ENCODE results near the gene SPRR3. TPM values are rescaled to one million over a fixed set of nuclear protein-coding genes. Genes with fewer than 3 reads are reported as not detected.
"Not testable (repeated sequence)": the region's sequence is repeated elsewhere in the genome, so short reads cannot be mapped to it uniquely, and the experiment has no call there.

SPRR3 gene
- total RNA-seq, 4 donors from 2014 or later = not detected

- H3K27ac ChIP-seq = no peak overlapping the region
- no peaks in the 10 kb centered on the region for H3K36me3 ChIP-seq
- peaks cover 0 to 11% (median 0%) of the 10 kb centered on the region in 4 donors for H3K9me3 ChIP-seq
- no peak for TF ChIP-seq POLR2A (IDR thresholded peaks at IDR 0.05)
- no peak for TF ChIP-seq CTCF (IDR thresholded peaks at IDR 0.05)
- no peak for TF ChIP-seq EP300 (IDR thresholded peaks at IDR 0.05)
- no peaks in the 10 kb centered on the region for H3K4me1 ChIP-seq
- no peak overlapping the region for H3K4me3 ChIP-seq
- WGBS, 2 donors = 11 to 15% methylated on average over 5 of the region's 5 CpGs
- H3K27me3 ChIP-seq = no peaks in the 10 kb centered on the region
- DNase-seq (ENCODE audit: low spot score in 2 of 2) = no peak
Observed at GRCh38 chr1:152996633-152997400, 4.7 kb upstream of the SPRR3 start.

- TF ChIP-seq EP300 (IDR thresholded peaks at IDR 0.05) (no peak), CTCF (IDR thresholded peaks at IDR 0.05) (no peak), POLR2A (IDR thresholded peaks at IDR 0.05) (no peak)
Observed at GRCh38 chr1:152997901-152998300, 3.6 kb upstream of the SPRR3 start.

GRCh38 chr1:152998476-152998875 is 3.1 kb upstream of the SPRR3 start:
- Histone ChIP-seq H3K27me3 (no peaks in the 10 kb centered on the region), H3K27ac (no peak overlapping the region), H3K9me3 (peaks cover 0 to 11% (median 0%) of the 10 kb centered on the region in 4 donors), H3K4me3 (no peak overlapping the region), H3K36me3 (no peaks in the 10 kb centered on the region), H3K4me1 (no peaks in the 10 kb centered on the region)
- TF ChIP-seq POLR2A (IDR thresholded peaks at IDR 0.05) = no peak
- no peak for TF ChIP-seq EP300 (IDR thresholded peaks at IDR 0.05)
- TF ChIP-seq CTCF (IDR thresholded peaks at IDR 0.05) = no peak
- no peak for DNase-seq (ENCODE audit: low spot score in 2 of 2)
- 80 to 96% methylated on average over 4 of the region's 4 CpGs for WGBS, 2 donors

More at GRCh38 chr1:152997901-152998300, 3.6 kb upstream of the SPRR3 start:
- DNase-seq (ENCODE audit: low spot score in 2 of 2) = no peak
- H3K27me3 ChIP-seq = no peaks in the 10 kb centered on the region
- no peak overlapping the region for H3K27ac ChIP-seq
- peaks cover 0 to 11% (median 0%) of the 10 kb centered on the region in 4 donors for H3K9me3 ChIP-seq
- no peaks in the 10 kb centered on the region for H3K36me3 ChIP-seq
- no peaks in the 10 kb centered on the region for H3K4me1 ChIP-seq
- WGBS, 2 donors = 35 to 38% methylated on average over 7 of the region's 7 CpGs
- H3K4me3 ChIP-seq = no peak overlapping the region

- TF ChIP-seq EP300 (IDR thresholded peaks at IDR 0.05) (no peak), POLR2A (IDR thresholded peaks at IDR 0.05) (no peak), CTCF (IDR thresholded peaks at IDR 0.05) (no peak)
- no peaks in the 10 kb centered on the region for H3K4me1 ChIP-seq
Observed at GRCh38 chr1:152999818-153000217, 1.7 kb upstream of the SPRR3 start.

GRCh38 chr1:153000294-153000693 is 1.3 kb upstream of the SPRR3 start:
- WGBS, 2 donors = 83 to 94% methylated on average over 1 of the region's 1 CpG
- Histone ChIP-seq H3K9me3 (peaks cover 0 to 7% (median 0%) of the 10 kb centered on the region in 4 donors), H3K4me1 (no peaks in the 10 kb centered on the region), H3K4me3 (no peak overlapping the region), H3K36me3 (no peaks in the 10 kb centered on the region), H3K27me3 (no peaks in the 10 kb centered on the region), H3K27ac (no peak overlapping the region)
- no peak for DNase-seq (ENCODE audit: low spot score in 2 of 2)
- TF ChIP-seq CTCF (IDR thresholded peaks at IDR 0.05) (no peak), POLR2A (IDR thresholded peaks at IDR 0.05) (no peak), EP300 (IDR thresholded peaks at IDR 0.05) (no peak)

More at GRCh38 chr1:152999818-153000217, 1.7 kb upstream of the SPRR3 start:
- H3K27ac ChIP-seq = no peak overlapping the region
- H3K27me3 ChIP-seq = no peaks in the 10 kb centered on the region
- DNase-seq (ENCODE audit: low spot score in 2 of 2) = no peak
- no peak overlapping the region for H3K4me3 ChIP-seq
- peaks cover 0 to 11% (median 0%) of the 10 kb centered on the region in 4 donors for H3K9me3 ChIP-seq
- WGBS, 2 donors = 66 to 73% methylated on average over 6 of the region's 6 CpGs
- H3K36me3 ChIP-seq = no peaks in the 10 kb centered on the region

GRCh38 chr1:153011235-153011758 is 9.7 kb downstream of the SPRR3 start:
- H3K27ac ChIP-seq; H3K36me3 ChIP-seq; H3K9me3 ChIP-seq; H3K4me1 ChIP-seq; H3K27me3 ChIP-seq; DNase-seq (ENCODE audit: low spot score in 2 of 2); H3K4me3 ChIP-seq: not testable (repeated sequence)
- 76 to 82% methylated on average over 8 of the region's 8 CpGs for WGBS, 2 donors

GRCh38 chr1:153021829-153022228 is 20.3 kb downstream of the SPRR3 start:
- H3K9me3 ChIP-seq; H3K4me1 ChIP-seq; H3K36me3 ChIP-seq; H3K4me3 ChIP-seq; H3K27ac ChIP-seq; H3K27me3 ChIP-seq; DNase-seq (ENCODE audit: low spot score in 2 of 2): not testable (repeated sequence)
- 46 to 54% methylated on average over 2 of the region's 2 CpGs for WGBS, 2 donors

GRCh38 chr1:153022340-153022739 is 20.8 kb downstream of the SPRR3 start:
- DNase-seq (ENCODE audit: low spot score in 2 of 2); H3K27me3 ChIP-seq; H3K36me3 ChIP-seq; H3K4me3 ChIP-seq; H3K9me3 ChIP-seq; H3K4me1 ChIP-seq; H3K27ac ChIP-seq: not testable (repeated sequence)
- 54 to 63% methylated on average over 9 of the region's 9 CpGs for whole genome bisulfite sequencing, 2 donors

All from tibial nerve (tissue), 4 donors.